Gastrocnemius medialis (tissue), 4 donors: Measurements from ENCODE around the gene GRAPL. TPM values are rescaled to one million over a fixed set of nuclear protein-coding genes. Genes with fewer than 3 reads are reported as not detected.
"Not testable (repeated sequence)": the region's sequence is repeated elsewhere in the genome, so short reads cannot be mapped to it uniquely, and the experiment has no call there.

Experiments used
- ATAC-seq, 2 donors: fragments of 150-250 bp; one replicate each; pipeline ENCODE4 v1.9.1; 2016
- DNase-seq, 2 donors: peaks; one replicate each; pipeline ENCODE4 v3.0.0-alpha.2; 2019
- H3K27ac ChIP-seq, 4 donors: fragments of 200-600 bp; sonication (generic); 1 replicate in 1 of 4; 2 replicates in 3 of 4; pipeline ENCODE4 v1.5.1; 2016 to 2018; ENCODE audit warnings: mild to moderate bottlenecking in 2 of 4, moderate library complexity in 1 of 4
- H3K27me3 ChIP-seq, 3 donors: fragments of 200-600 bp; sonication (generic) in 2 of 3; 1 replicate in 1 of 3; 2 replicates in 2 of 3; pipeline versions ENCODE4 v1.5.1 to v1.6.0; 2016 to 2019; ENCODE audit warnings: mild to moderate bottlenecking in 1 of 3, moderate library complexity in 1 of 3
- H3K36me3 ChIP-seq, 2 donors: fragments of 200-600 bp; sonication (generic) in 1 of 2; one replicate each; pipeline ENCODE4 v1.5.1; 2017 to 2018
- H3K4me1 ChIP-seq, 2 donors: fragments of 200-600 bp; sonication (generic) in 1 of 2; one replicate each; pipeline ENCODE4 v1.5.1; 2016 to 2017; ENCODE audit warnings: mild to moderate bottlenecking in 2 of 2
- H3K4me3 ChIP-seq, 4 donors: fragments of 200-600 bp; sonication (generic) in 3 of 4; 1 replicate in 1 of 4; 2 replicates in 3 of 4; pipeline ENCODE4 v1.5.1; 2016 to 2019; ENCODE audit warnings: mild to moderate bottlenecking in 2 of 4
- H3K9me3 ChIP-seq, 3 donors: fragments of 200-600 bp; sonication (generic) in 2 of 3; 1 replicate in 1 of 3; 2 replicates in 2 of 3; pipeline ENCODE4 v1.5.1; 2016 to 2019
- in situ Hi-C, 4 donors: fragments of 200-750 bp; cut with MboI; loops; one replicate each; pipeline versions ENCODE4 v1.15.0 to v1.8.0; 2017; ENCODE audit warnings: low sequenced_read_pairs in 4 of 4
- intact Hi-C: fragments of 100-400 bp; cut with DNase I; formaldehyde crosslinking; loops from one replicate; pipeline ENCODE4 v1.15.1; 2023; ENCODE audit warnings: low total_unique reads
- total RNA-seq, 4 donors: library from RNA; depleted of rRNA; stranded (reverse); fragments of >200 nt; gene quantifications; one replicate each; pipeline versions ENCODE4 v1.1.0 to v1.2.3, GENCODE V29; 2016

The GRAPL gene
- total RNA-seq, 4 donors from 2014 or later = 1.2 TPM; not detected in 3

GRCh38 chr17:19158938-19159337 is 31.5 kb downstream of the GRAPL start:
- H3K4me3 ChIP-seq, H3K4me1 ChIP-seq, H3K36me3 ChIP-seq, H3K27me3 ChIP-seq, DNase-seq, ATAC-seq, H3K27ac ChIP-seq, H3K9me3 ChIP-seq, in situ Hi-C loops, intact Hi-C loops: not testable (repeated sequence)

GRCh38 chr17:19161308-19162107 is 34.1 kb downstream of the GRAPL start:
- in situ Hi-C loops = not testable (repeated sequence)

GRCh38 chr17:19162384-19163216 is 35.2 kb downstream of the GRAPL start:
- H3K4me1 ChIP-seq, DNase-seq: not testable (repeated sequence)
- peak; percentile 65 to 73 for ATAC-seq

More at GRCh38 chr17:19161308-19162107, 34.1 kb downstream of the GRAPL start:
- H3K27me3 ChIP-seq, H3K27ac ChIP-seq, ATAC-seq, H3K4me1 ChIP-seq, H3K4me3 ChIP-seq, H3K36me3 ChIP-seq, intact Hi-C loops, H3K9me3 ChIP-seq, DNase-seq: not testable (repeated sequence)

GRCh38 chr17:19174422-19174821 is 47.0 kb downstream of the GRAPL start:
- DNase-seq, H3K4me1 ChIP-seq, ATAC-seq, H3K9me3 ChIP-seq, H3K36me3 ChIP-seq, H3K27ac ChIP-seq, H3K4me3 ChIP-seq, in situ Hi-C loops, H3K27me3 ChIP-seq, intact Hi-C loops: not testable (repeated sequence)

More at GRCh38 chr17:19162384-19163216, 35.2 kb downstream of the GRAPL start:
- in situ Hi-C loops, H3K27ac ChIP-seq, intact Hi-C loops, H3K9me3 ChIP-seq, H3K4me3 ChIP-seq, H3K27me3 ChIP-seq, H3K36me3 ChIP-seq: not testable (repeated sequence)

- H3K27me3 ChIP-seq, intact Hi-C loops, H3K27ac ChIP-seq, in situ Hi-C loops, H3K9me3 ChIP-seq, H3K4me1 ChIP-seq, H3K36me3 ChIP-seq, DNase-seq, H3K4me3 ChIP-seq: not testable (repeated sequence)
- peak; percentile 92 to 94 for ATAC-seq
These were observed 48.0 kb downstream of the GRAPL start for GRCh38 chr17:19175410-19175809.

- H3K4me1 ChIP-seq, intact Hi-C loops, H3K4me3 ChIP-seq, H3K36me3 ChIP-seq, H3K27me3 ChIP-seq, H3K9me3 ChIP-seq, H3K27ac ChIP-seq, in situ Hi-C loops, DNase-seq: not testable (repeated sequence)
- peak; percentile 97 for ATAC-seq
These were observed 53.9 kb downstream of the GRAPL start for GRCh38 chr17:19181040-19181875.

GRCh38 chr17:19187883-19188869 is 60.8 kb downstream of the GRAPL start:
- H3K9me3 ChIP-seq, H3K4me3 ChIP-seq, H3K4me1 ChIP-seq, H3K27me3 ChIP-seq, in situ Hi-C loops, intact Hi-C loops, H3K36me3 ChIP-seq, DNase-seq: not testable (repeated sequence)
- ATAC-seq = peak; percentile 34 to 49
- peak overlapping the region in 2 of 4 donors; percentile 42 to 66 for H3K27ac ChIP-seq

GRCh38 chr17:19188870-19189708 is 61.7 kb downstream of the GRAPL start:
- in situ Hi-C loops, DNase-seq, H3K36me3 ChIP-seq, H3K9me3 ChIP-seq, intact Hi-C loops, H3K4me1 ChIP-seq, H3K27ac ChIP-seq, H3K27me3 ChIP-seq, H3K4me3 ChIP-seq: not testable (repeated sequence)
- peak; percentile 85 to 88 for ATAC-seq

- intact Hi-C loops, H3K4me1 ChIP-seq, in situ Hi-C loops, H3K9me3 ChIP-seq, H3K36me3 ChIP-seq, H3K4me3 ChIP-seq, DNase-seq, H3K27ac ChIP-seq, H3K27me3 ChIP-seq, ATAC-seq: not testable (repeated sequence)
These were observed 62.5 kb downstream of the GRAPL start for GRCh38 chr17:19189781-19190405.
